Stimulated activated CD4-positive, alpha-beta T cell treated with anti-CD3 and anti-CD28 coated beads, Interleukin-4, amount 100 ng/mL, for 24 hours (primary cell): ENCODE results near the gene YIF1B.

ENCODE experiments used
- DNase-seq: peaks from one replicate; pipeline ENCODE4 v3.0.0-alpha.2; 2020

Gene YIF1B

GRCh38 chr19:38303517-38304351 lies 12.0 kb downstream of the YIF1B start, which contains the start of gene C19orf33:
C19orf33 (plus strand) TSS chr19:38304251; CDS start chr19:38304262, 11 bp downstream.
- DNase-seq = no peak

DNA sequence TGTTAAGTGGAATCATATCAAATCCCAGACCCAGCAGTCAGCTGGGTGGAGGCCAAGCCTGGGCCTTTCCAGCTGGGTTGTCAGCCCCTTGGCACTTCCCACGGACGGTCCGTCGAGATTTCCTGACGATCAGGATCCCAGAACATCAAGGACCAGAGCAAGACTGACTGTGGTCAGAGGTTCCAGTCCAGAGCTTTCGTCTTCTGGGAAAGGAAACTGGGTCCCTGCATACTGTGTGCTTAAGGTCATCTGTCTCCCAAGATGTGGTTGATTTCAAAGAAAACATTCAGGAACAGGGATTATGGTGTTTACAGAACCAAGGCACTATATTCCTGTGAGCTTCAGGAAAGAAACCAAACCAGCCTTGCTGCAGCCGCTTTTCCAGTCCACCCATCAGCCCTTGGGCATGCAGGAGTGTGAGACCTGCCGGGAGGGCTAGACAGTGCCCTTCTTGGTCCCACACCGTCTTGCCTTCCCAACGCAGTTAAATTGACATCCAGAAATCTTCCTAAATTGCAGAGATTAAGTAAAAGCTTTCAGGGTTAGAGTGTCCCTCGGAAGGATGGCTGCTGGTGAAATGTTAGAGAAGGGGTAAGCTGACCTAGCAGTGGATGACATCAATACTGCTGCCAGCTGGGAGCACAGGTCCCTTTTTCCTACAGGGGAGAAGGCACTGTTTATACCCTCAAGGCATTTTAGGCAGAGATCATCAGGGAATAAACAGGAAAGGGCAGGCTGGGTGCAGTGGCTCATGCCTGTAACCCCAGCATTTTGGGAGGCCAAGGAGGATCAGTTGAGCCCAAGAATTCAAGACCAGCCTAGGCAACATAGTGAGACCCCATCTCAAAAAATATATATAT lies 16.7 kb downstream of the YIF1B start:
- no peak for DNase-seq

DNA sequence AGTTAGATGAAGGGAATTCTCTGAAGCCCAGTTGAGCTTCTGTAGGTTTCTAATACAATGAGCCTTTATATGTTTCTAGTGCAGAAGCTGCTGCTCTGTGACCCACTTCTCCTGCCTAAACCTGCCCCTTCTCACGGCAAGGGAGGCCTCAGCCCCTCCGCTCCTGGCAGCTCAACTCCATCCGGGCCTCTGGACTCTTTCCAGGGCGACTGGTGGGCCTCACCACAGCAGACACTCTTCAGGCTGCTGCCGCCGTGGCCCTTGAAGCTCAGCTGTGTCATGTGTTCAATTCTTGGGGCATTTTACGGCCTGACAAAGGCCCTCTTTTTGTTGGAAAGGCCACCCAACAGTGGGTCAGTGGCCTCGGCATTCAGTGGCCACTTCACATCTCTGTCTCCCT lies 21.7 kb downstream of the YIF1B start:
- no peak for DNase-seq

- no peak for DNase-seq
Observed at GRCh38 chr19:38293281-38293680, 22.5 kb downstream of the YIF1B start.

DNA sequence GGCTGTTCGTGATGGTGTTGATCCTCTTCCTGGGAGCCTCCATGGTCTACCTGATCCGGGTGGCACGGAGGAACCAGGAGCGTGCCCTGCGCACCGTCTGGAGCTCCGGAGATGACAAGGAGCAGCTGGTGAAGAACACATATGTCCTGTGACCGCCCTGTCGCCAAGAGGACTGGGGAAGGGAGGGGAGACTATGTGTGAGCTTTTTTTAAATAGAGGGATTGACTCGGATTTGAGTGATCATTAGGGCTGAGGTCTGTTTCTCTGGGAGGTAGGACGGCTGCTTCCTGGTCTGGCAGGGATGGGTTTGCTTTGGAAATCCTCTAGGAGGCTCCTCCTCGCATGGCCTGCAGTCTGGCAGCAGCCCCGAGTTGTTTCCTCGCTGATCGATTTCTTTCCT lies 23.9 kb downstream of the YIF1B start:
- no peak for DNase-seq

- DNase-seq = no peak
Observed at GRCh38 chr19:38290631-38291147, 25.1 kb downstream of the YIF1B start.

DNA sequence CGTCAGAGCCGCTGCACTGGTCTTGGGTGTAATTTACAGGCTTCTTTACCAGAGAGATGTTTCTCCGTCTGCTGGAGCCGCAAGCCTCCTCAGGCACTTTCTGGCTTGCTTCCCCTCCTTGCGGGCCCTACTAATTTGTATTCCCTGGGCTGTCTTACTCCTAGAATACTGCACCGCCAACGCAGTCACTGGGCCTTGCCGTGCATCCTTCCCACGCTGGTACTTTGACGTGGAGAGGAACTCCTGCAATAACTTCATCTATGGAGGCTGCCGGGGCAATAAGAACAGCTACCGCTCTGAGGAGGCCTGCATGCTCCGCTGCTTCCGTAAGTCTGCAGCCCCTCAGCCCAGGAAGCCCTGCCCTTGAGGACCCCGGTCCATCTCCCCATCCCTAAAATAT lies 25.8 kb downstream of the YIF1B start:
- no peak for DNase-seq

GRCh38 chr19:38288123-38288855 lies 27.5 kb downstream of the YIF1B start:
- DNase-seq = no peak

DNA sequence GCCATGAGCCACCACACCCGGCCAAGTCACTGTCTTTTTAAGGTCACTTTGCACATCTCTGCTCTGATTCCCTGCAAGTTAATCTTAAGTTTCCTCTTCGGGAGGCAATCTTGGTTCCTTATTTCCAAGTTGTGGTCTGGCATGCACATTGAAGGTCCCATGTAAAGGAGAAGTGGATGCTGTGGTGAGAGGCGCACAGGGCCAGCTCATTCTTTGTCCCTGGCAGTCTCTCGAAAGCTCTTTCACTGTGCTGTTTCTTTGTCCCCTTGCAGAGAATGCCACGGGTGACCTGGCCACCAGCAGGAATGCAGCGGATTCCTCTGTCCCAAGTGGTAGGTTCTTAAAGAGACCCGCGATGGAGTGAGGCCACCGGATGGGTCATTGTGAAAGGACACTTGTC lies 28.1 kb downstream of the YIF1B start:
- DNase-seq = no peak

- no peak for DNase-seq
Observed at GRCh38 chr19:38285567-38285966, 30.2 kb downstream of the YIF1B start.

- DNase-seq = no peak
Observed at GRCh38 chr19:38284422-38284821, 31.3 kb downstream of the YIF1B start.

GRCh38 chr19:38283271-38283670 lies 32.5 kb downstream of the YIF1B start:
- DNase-seq = no peak

- DNase-seq = no peak
Observed at GRCh38 chr19:38281811-38282566, 33.8 kb downstream of the YIF1B start.

- DNase-seq = no peak
Observed at GRCh38 chr19:38280030-38280921, 35.5 kb downstream of the YIF1B start.

GRCh38 chr19:38278751-38279150 lies 37.0 kb downstream of the YIF1B start:
- no peak for DNase-seq

GRCh38 chr19:38277969-38278680 lies 37.6 kb downstream of the YIF1B start:
- no peak for DNase-seq

GRCh38 chr19:38277549-38277948 lies 38.2 kb downstream of the YIF1B start:
- no peak for DNase-seq

- DNase-seq = no peak
Observed at GRCh38 chr19:38276942-38277517, 38.7 kb downstream of the YIF1B start.

DNA sequence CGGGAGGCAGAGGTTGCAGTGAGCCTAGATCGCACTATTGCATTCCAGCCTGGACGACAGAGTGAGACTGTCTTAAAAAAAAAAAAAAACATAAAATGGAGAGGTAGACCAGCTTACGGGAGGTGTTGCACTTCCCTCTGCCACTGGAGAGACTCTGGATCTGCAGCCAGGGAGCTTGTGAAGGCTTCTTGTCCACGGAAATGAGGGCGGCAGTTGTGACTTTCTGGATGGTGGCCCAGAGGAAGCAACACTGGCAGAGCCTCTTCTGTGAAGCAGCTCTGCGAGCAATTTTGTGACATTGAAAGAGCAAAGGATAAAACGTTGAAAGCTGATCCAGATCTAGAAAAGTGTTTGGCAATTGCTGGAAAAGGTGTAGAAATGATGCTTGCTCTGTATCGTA lies 41.0 kb downstream of the YIF1B start:
- DNase-seq = no peak

- DNase-seq = no peak
Observed at GRCh38 chr19:38273499-38273898, 42.2 kb downstream of the YIF1B start.
